Esophagus muscularis mucosa (tissue), 4 donors: ENCODE data around the gene SLC25A13. TPM values are rescaled to one million over a fixed set of nuclear protein-coding genes. Genes with fewer than 3 reads are reported as not detected.

Experiments used
- DNase-seq: peaks from one replicate; pipeline ENCODE4 v3.0.0-alpha.2; 2017; ENCODE audit errors: extremely low spot score
- H3K27ac ChIP-seq, 4 donors: fragments of 200-600 bp; sonication (generic); replicated peaks in 1 of 4; 1 replicate in 3 of 4; 2 replicates in 1 of 4; pipeline ENCODE4 v1.5.1; 2016 to 2019; ENCODE audit warnings: mild to moderate bottlenecking in 1 of 4
- H3K27me3 ChIP-seq, 4 donors: fragments of 200-600 bp; sonication (generic); one replicate each; pipeline versions ENCODE4 v1.5.1 to v1.6.0; 2016 to 2019
- H3K36me3 ChIP-seq, 4 donors: fragments of 200-600 bp; sonication (generic); one replicate each; pipeline ENCODE4 v1.5.1; 2016 to 2019
- H3K4me1 ChIP-seq, 4 donors: fragments of 200-600 bp; sonication (generic); one replicate each; pipeline ENCODE4 v1.5.1; 2016 to 2019
- H3K4me3 ChIP-seq, 4 donors: fragments of 200-600 bp; sonication (generic); 1 replicate in 2 of 4; 2 replicates in 2 of 4; pipeline ENCODE4 v1.5.1; 2016 to 2019; ENCODE audit warnings: mild to moderate bottlenecking in 4 of 4, moderate library complexity in 1 of 4
- H3K9me3 ChIP-seq, 4 donors: fragments of 200-600 bp; sonication (generic); 1 replicate in 3 of 4; 2 replicates in 1 of 4; pipeline ENCODE4 v1.5.1; 2016 to 2019
- EP300 ChIP-seq: sonication (generic); formaldehyde crosslinking; IDR thresholded peaks from one replicate; pipeline ENCODE4 v1.6.1; 2017; ENCODE audit warnings: antibody characterized with exemption
- POLR2A ChIP-seq: fragments of 450-650 bp; IDR thresholded peaks from one replicate; pipeline ENCODE4 v1.6.1; 2017; ENCODE audit warnings: antibody characterized with exemption, moderate library complexity, mild to moderate bottlenecking, low read depth
- POLR2AphosphoS5 ChIP-seq, 2 donors: sonication (generic); formaldehyde crosslinking; IDR thresholded peaks; one replicate each; pipeline ENCODE4 v1.6.1; 2017; ENCODE audit warnings: antibody characterized with exemption in 2 of 2
- WGBS: methylation state at CpG from one replicate; pipeline ENCODE4 v1.1.5; 2018; 5-methylcytosine and 5-hydroxymethylcytosine counted together
- intact Hi-C: fragments of 100-400 bp; cut with DNase I; formaldehyde crosslinking; loops from one replicate; pipeline ENCODE4 v1.15.1; 2023
- total RNA-seq, 4 donors: library from RNA; depleted of rRNA; stranded (reverse); fragments of >200 nt; gene quantifications; one replicate each; pipeline versions ENCODE4 v1.1.0 to v1.2.1, GENCODE V29; 2016
- TF ChIP-seq, protein P1 (sequence below), 3 experiments: fragments of 200-600 bp in 2 of 3; fragments of 450-650 bp in 1 of 3; sonication (generic) in 2 of 3; IDR thresholded peaks; one replicate each; pipeline ENCODE4 v1.5.1; 2017 to 2019; ENCODE audit warnings: antibody characterized with exemption in 3 of 3, mild to moderate bottlenecking in 2 of 3, moderate library complexity in 1 of 3

Gene SLC25A13
- total RNA-seq, 4 donors from 2014 or later: 8.6 to 17.4 (median 14.4) TPM

DNA sequence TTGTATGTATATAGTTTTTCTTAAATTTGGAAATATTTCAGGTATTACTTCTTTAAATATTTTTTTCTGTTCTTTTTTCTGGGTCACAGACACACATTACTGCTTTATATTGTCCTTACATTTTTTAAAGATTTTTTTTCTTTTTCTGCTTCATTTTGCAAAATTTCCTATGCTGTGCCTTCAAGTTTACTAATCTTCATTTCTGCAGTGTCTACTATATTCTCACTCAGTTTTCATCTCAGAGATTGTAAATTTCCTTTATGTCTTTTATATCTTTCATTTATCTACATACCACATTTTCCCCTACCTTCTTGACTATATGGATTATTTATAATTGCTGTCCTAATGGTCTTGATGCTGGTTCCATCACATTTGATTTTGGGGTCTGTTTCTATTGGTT, 210.5 kb downstream of the SLC25A13 start:
- intact Hi-C loops: no loop called here
- Histone ChIP-seq H3K4me1 (no peaks in the 10 kb centered on the region), H3K27me3 (no peaks in the 10 kb centered on the region), H3K4me3 (no peak overlapping the region), H3K9me3 (no peaks in the 10 kb centered on the region), H3K36me3 (no peaks in the 10 kb centered on the region), H3K27ac (no peak overlapping the region)
- TF ChIP-seq POLR2A: no peak
- TF ChIP-seq EP300: no peak
- no peak for DNase-seq

DNA sequence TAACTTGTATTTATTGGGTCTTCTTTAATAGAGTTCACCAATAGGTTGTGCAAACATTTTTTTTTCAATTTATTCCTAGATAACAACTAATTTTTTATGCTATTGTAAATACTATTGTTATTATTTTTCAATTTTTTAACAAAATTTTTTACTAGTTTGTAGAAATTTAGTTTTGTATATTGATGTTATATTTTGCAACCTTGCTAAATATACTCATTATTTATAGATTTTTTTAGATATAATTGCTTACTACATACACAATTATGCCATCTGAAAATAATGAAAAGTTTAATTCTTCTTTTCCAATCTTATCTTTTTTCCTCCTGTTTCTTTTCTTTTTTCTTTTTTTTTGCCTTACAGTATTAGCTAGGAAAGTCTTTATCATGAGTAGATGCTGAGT, 216.9 kb downstream of the SLC25A13 start:
- intact Hi-C loops: no loop called here
- DNase-seq: no peak
- H3K4me3 ChIP-seq: no peak overlapping the region
- no peaks in the 10 kb centered on the region for H3K36me3 ChIP-seq
- TF ChIP-seq EP300 (no peak), POLR2A (no peak), POLR2AphosphoS5 (IDR thresholded peaks at IDR 0.05) (no peak)
- TF ChIP-seq, protein P1, sequence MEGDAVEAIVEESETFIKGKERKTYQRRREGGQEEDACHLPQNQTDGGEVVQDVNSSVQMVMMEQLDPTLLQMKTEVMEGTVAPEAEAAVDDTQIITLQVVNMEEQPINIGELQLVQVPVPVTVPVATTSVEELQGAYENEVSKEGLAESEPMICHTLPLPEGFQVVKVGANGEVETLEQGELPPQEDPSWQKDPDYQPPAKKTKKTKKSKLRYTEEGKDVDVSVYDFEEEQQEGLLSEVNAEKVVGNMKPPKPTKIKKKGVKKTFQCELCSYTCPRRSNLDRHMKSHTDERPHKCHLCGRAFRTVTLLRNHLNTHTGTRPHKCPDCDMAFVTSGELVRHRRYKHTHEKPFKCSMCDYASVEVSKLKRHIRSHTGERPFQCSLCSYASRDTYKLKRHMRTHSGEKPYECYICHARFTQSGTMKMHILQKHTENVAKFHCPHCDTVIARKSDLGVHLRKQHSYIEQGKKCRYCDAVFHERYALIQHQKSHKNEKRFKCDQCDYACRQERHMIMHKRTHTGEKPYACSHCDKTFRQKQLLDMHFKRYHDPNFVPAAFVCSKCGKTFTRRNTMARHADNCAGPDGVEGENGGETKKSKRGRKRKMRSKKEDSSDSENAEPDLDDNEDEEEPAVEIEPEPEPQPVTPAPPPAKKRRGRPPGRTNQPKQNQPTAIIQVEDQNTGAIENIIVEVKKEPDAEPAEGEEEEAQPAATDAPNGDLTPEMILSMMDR (IDR thresholded peaks at IDR 0.05): no peak
- H3K27ac ChIP-seq: no peak overlapping the region
- H3K4me1 ChIP-seq: no peaks in the 10 kb centered on the region
- no peaks in the 10 kb centered on the region for H3K27me3 ChIP-seq
- no peaks in the 10 kb centered on the region for H3K9me3 ChIP-seq

DNA sequence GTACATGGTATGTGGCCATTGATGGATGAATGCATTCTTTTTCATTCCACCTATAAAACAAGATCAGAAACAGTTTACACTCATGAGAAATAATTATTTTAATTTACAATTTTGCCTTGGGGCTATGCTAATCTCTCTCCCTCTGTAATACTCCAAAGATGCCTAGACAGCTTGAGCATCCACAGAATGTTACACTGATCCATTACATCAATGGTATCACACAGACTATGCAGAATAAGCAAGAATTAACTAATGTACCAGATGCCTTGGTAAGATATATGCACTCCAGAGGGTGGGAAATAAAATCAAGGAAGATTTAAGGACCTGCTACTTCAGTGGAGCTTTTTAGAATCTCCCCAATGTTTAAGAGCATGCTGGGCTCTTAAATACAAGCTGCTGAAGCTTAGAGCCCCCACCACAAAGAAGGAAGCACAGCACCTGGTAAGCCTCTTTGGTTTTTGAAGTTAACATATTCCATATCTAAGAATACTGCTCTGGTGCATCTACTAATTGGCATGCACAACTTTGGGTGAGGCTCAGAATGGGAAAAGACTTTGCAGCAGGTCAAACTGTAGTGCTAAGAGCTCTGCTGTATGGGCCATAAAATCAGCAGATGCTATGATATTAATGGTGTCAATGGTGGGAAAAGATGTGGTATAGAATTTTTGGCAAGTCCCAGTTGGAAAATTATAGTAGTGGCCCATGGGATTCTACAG, 219.6 kb downstream of the SLC25A13 start:
- Histone ChIP-seq H3K4me1 (no peaks in the 10 kb centered on the region), H3K36me3 (peaks cover 0 to 6% (median 0%) of the 10 kb centered on the region in 4 donors), H3K27me3 (no peaks in the 10 kb centered on the region), H3K4me3 (no peak overlapping the region), H3K9me3 (no peaks in the 10 kb centered on the region), H3K27ac (no peak overlapping the region)
- no peak for DNase-seq
- TF ChIP-seq, protein P1 (IDR thresholded peaks at IDR 0.05): no peak
- TF ChIP-seq POLR2A (no peak), EP300 (no peak), POLR2AphosphoS5 (IDR thresholded peaks at IDR 0.05) (no peak)
- intact Hi-C loops: no loop called here

DNA sequence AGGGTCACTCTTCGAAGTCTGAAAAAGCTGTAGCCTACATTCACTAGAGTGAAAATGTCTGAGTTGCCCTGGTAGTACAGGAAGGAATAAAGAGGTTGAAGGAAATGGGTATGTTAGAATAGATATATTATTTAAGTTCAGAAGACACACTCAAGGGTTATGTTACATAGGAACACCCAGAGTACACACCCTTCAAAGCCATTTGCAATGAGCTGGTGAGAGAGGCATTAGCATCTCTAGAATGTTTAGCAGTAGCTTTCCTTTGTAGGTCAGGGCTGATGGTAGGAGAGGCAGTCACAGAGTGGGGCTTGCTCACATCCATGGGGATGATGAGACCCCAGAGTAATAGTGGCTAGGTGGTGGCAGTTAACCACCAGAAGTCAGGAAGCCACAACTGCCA, 221.2 kb downstream of the SLC25A13 start:
- intact Hi-C loops: no loop called here
- 91% methylated on average over 1 of the region's 1 CpG for WGBS
- no peaks in the 10 kb centered on the region for H3K9me3 ChIP-seq

DNA sequence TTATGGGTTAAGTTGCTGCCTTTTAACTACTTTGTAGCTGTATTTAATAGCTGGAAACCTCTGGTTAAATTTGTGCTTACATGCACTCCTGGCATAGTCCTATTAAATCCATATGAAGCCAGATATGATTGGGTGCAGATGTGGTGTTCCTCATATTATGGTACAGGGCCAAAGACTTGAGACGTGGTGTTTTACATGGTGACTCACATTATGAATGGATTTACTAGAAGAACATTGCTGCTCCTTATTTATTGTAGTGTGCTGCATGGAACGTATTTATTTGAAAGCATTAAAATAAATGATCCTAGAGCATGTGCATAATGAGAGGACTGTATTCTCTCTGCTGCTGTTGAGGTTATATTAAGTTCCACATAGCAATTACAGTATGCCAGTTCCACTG, 224.1 kb downstream of the SLC25A13 start:
- H3K4me1 ChIP-seq: no peaks in the 10 kb centered on the region
- WGBS: 65% methylated on average over 2 of the region's 2 CpGs
- H3K27ac ChIP-seq: no peak overlapping the region
- TF ChIP-seq, protein P1 (IDR thresholded peaks at IDR 0.05): no peak
- TF ChIP-seq POLR2AphosphoS5 (IDR thresholded peaks at IDR 0.05) (no peak), POLR2A (no peak), EP300 (no peak)
- no peak overlapping the region for H3K4me3 ChIP-seq
- intact Hi-C loops: no loop called here
- peaks cover 0 to 6% (median 0%) of the 10 kb centered on the region in 4 donors for H3K36me3 ChIP-seq
- H3K27me3 ChIP-seq: no peaks in the 10 kb centered on the region
- DNase-seq: no peak
- no peaks in the 10 kb centered on the region for H3K9me3 ChIP-seq

More for the DNA sequence above, 221.2 kb downstream of the SLC25A13 start:
- no peak overlapping the region for H3K4me3 ChIP-seq
- TF ChIP-seq EP300 (no peak), POLR2A (no peak)
- TF ChIP-seq, protein P1 (IDR thresholded peaks at IDR 0.05): no peak
- peaks cover 0 to 6% (median 0%) of the 10 kb centered on the region in 4 donors for H3K36me3 ChIP-seq
- H3K27ac ChIP-seq: no peak overlapping the region
- H3K4me1 ChIP-seq: no peaks in the 10 kb centered on the region
- no peaks in the 10 kb centered on the region for H3K27me3 ChIP-seq
- DNase-seq: no peak
